PC-3 (cell line): ENCODE measurements around the gene MAEA.

ENCODE experiments used
- EZH2 ChIP-seq: fragments of 300-600 bp; sonication (generic); IDR thresholded peaks from one replicate; pipeline ENCODE4 v1.6.1; 2017; ENCODE audit warnings: antibody characterized with exemption, mild to moderate bottlenecking, low read length; ENCODE audit not compliant: unreplicated experiment
- EZH2phosphoT487 ChIP-seq: fragments of 300-600 bp; sonication (generic); IDR thresholded peaks from 2 replicates; pipeline ENCODE4 v1.6.1; 2018; ENCODE audit warnings: mild to moderate bottlenecking, antibody characterized with exemption, low read length, borderline replicate concordance
- TF ChIP-seq, protein P1 (sequence below): fragments of 300-600 bp; sonication (generic); conservative IDR thresholded peaks from 2 replicates; pipeline ENCODE4 v1.5.1; 2017; ENCODE audit warnings: antibody characterized with exemption, low read depth, mild to moderate bottlenecking, low read length

- TF ChIP-seq, protein P1, sequence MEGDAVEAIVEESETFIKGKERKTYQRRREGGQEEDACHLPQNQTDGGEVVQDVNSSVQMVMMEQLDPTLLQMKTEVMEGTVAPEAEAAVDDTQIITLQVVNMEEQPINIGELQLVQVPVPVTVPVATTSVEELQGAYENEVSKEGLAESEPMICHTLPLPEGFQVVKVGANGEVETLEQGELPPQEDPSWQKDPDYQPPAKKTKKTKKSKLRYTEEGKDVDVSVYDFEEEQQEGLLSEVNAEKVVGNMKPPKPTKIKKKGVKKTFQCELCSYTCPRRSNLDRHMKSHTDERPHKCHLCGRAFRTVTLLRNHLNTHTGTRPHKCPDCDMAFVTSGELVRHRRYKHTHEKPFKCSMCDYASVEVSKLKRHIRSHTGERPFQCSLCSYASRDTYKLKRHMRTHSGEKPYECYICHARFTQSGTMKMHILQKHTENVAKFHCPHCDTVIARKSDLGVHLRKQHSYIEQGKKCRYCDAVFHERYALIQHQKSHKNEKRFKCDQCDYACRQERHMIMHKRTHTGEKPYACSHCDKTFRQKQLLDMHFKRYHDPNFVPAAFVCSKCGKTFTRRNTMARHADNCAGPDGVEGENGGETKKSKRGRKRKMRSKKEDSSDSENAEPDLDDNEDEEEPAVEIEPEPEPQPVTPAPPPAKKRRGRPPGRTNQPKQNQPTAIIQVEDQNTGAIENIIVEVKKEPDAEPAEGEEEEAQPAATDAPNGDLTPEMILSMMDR, result no peak
- TF ChIP-seq EZH2 (no peak), EZH2phosphoT487 (no peak)
Measured at GRCh38 chr4:1340861-1341260, 51.2 kb downstream of the MAEA start.
